CD8-positive, alpha-beta memory T cell (primary cell): ENCODE data around the gene QSOX1. TPM values are rescaled to one million over a fixed set of nuclear protein-coding genes. Genes with fewer than 3 reads are reported as not detected.

Experiments used
- CTCF ChIA-PET: fragments of 350-600 bp; sonication (Branson Sonifier 250); formaldehyde crosslinking; loops from one replicate; lab custom pipeline; 2021; ENCODE audit warnings: antibody characterized with exemption; lab: Charles Lee
- POLR2A ChIA-PET: fragments of 350-600 bp; sonication (Branson Sonifier 250); formaldehyde crosslinking; loops from one replicate; lab custom pipeline; 2021; ENCODE audit warnings: antibody characterized with exemption; lab: Charles Lee
- DNase-seq, 5 donors: peaks; one replicate each; pipeline versions ENCODE4 v3.0.0 to v3.0.0-alpha.2; 2020 to 2022; ENCODE audit warnings: mixed read lengths in 1 of 5
- H3K27ac ChIP-seq: one replicate; pipeline ENCODE4 v1.7.0; 2013; ENCODE audit warnings: low read depth, mild to moderate bottlenecking, low read length, moderate library complexity
- H3K27me3 ChIP-seq: 2 replicates; pipeline ENCODE4 v1.7.0; 2013; ENCODE audit warnings: low read length, mild to moderate bottlenecking; ENCODE audit not compliant: insufficient read depth, poor library complexity, severe bottlenecking
- H3K36me3 ChIP-seq: 2 replicates; pipeline ENCODE4 v1.7.0; 2013; ENCODE audit warnings: mild to moderate bottlenecking, low read length, moderate library complexity; ENCODE audit not compliant: insufficient read depth
- H3K4me1 ChIP-seq: 2 replicates; pipeline ENCODE4 v1.7.0; 2013; ENCODE audit warnings: mild to moderate bottlenecking, low read length, moderate library complexity; ENCODE audit not compliant: insufficient read depth
- H3K4me3 ChIP-seq: 2 replicates; pipeline ENCODE4 v1.7.0; 2013; ENCODE audit warnings: mild to moderate bottlenecking, low read length
- H3K9me3 ChIP-seq: 2 replicates; pipeline ENCODE4 v1.7.0; 2013; ENCODE audit warnings: mild to moderate bottlenecking, low read length
- H3K27ac Mint-ChIP-seq, 8 donors: one replicate each; pipeline ENCODE4 v1.8.0; 2020 to 2021; ENCODE audit warnings: mixed read lengths in 8 of 8, mild to moderate bottlenecking in 6 of 8, inconsistent platforms in 3 of 8, moderate library complexity in 3 of 8
- H3K27me3 Mint-ChIP-seq, 2 donors: one replicate each; pipeline ENCODE4 v1.8.0; 2020 to 2021; ENCODE audit warnings: mixed read lengths in 2 of 2, mild to moderate bottlenecking in 1 of 2, moderate library complexity in 1 of 2
- H3K36me3 Mint-ChIP-seq, 3 donors: one replicate each; pipeline ENCODE4 v1.8.0; 2020 to 2021; ENCODE audit warnings: mixed read lengths in 3 of 3, inconsistent platforms in 1 of 3, mild to moderate bottlenecking in 1 of 3
- H3K4me1 Mint-ChIP-seq, 3 donors: one replicate each; pipeline ENCODE4 v1.8.0; 2020 to 2021; ENCODE audit warnings: mixed read lengths in 3 of 3, inconsistent platforms in 1 of 3, mild to moderate bottlenecking in 1 of 3
- H3K4me3 Mint-ChIP-seq, 7 donors: one replicate each; pipeline ENCODE4 v1.8.0; 2020 to 2021; ENCODE audit warnings: mixed read lengths in 7 of 7, mild to moderate bottlenecking in 6 of 7, moderate library complexity in 4 of 7, inconsistent platforms in 2 of 7
- H3K9me3 Mint-ChIP-seq, 5 donors: one replicate each; pipeline ENCODE4 v1.8.0; 2020 to 2022; ENCODE audit warnings: mixed read lengths in 5 of 5, mild to moderate bottlenecking in 3 of 5, moderate library complexity in 2 of 5, inconsistent platforms in 1 of 5
- polyA plus RNA-seq: library from polyadenylated mRNA; unstranded; fragments of 300-500 nt; fragmentation: Illumina TruSeq; gene quantifications from one replicate; pipeline ENCODE4 v1.2.3, GENCODE V29; 2021
- total RNA-seq, 2 experiments: library from RNA; stranded (reverse); gene quantifications; one replicate each; pipeline ENCODE4 v1.2.3, GENCODE V29; 2021

The QSOX1 gene
- total and polyA plus RNA-seq, 3 experiments from 2014 or later, result 14.2 to 33.3 (median 32.9) TPM

GRCh38 chr1:180158149-180159147, 3.8 kb downstream of the QSOX1 start:
- H3K27ac Mint-ChIP-seq, result peak overlapping the region in 2 of 8 donors; percentile 43 to 62
- POLR2A ChIA-PET, result no interaction called here
- peaks cover 0 to 4% (median 3%) of the 10 kb centered on the region in 3 donors for H3K36me3 Mint-ChIP-seq
- Histone ChIP-seq H3K27me3 (no peaks in the 10 kb centered on the region), H3K27ac (no peak overlapping the region), H3K4me3 (no peak overlapping the region), H3K9me3 (no peaks in the 10 kb centered on the region), H3K4me1 (peaks cover 18% of the 10 kb centered on the region), H3K36me3 (no peaks in the 10 kb centered on the region)
- H3K4me1 Mint-ChIP-seq, result peaks cover 28 to 45% (median 37%) of the 10 kb centered on the region in 3 donors
- CTCF ChIA-PET, result no interaction called here
- DNase-seq, result no peak
- H3K9me3 Mint-ChIP-seq, result no peaks in the 10 kb centered on the region
- H3K4me3 Mint-ChIP-seq, result peak overlapping the region in 1 of 7 donors; percentile 51
- H3K27me3 Mint-ChIP-seq, result no peaks in the 10 kb centered on the region

- peaks cover 0 to 4% (median 4%) of the 10 kb centered on the region in 3 donors for H3K36me3 Mint-ChIP-seq
- H3K27ac Mint-ChIP-seq, result no peak overlapping the region
- ChIA-PET CTCF (no interaction called here), POLR2A (no interaction called here)
- Histone ChIP-seq H3K4me3 (no peak overlapping the region), H3K27me3 (no peaks in the 10 kb centered on the region), H3K36me3 (no peaks in the 10 kb centered on the region), H3K9me3 (no peaks in the 10 kb centered on the region), H3K27ac (no peak overlapping the region), H3K4me1 (peaks cover 11% of the 10 kb centered on the region)
- no peaks in the 10 kb centered on the region for H3K27me3 Mint-ChIP-seq
- no peaks in the 10 kb centered on the region for H3K9me3 Mint-ChIP-seq
- H3K4me1 Mint-ChIP-seq, result peaks cover 23 to 36% (median 25%) of the 10 kb centered on the region in 3 donors
- no peak for DNase-seq
- no peak overlapping the region for H3K4me3 Mint-ChIP-seq
Measured at GRCh38 chr1:180160357-180160756, 5.7 kb downstream of the QSOX1 start.

- Mint-ChIP-seq H3K36me3 (peaks cover 0 to 9% (median 6%) of the 10 kb centered on the region in 3 donors), H3K4me3 (no peak overlapping the region), H3K9me3 (no peaks in the 10 kb centered on the region), H3K4me1 (peaks cover 4 to 11% (median 6%) of the 10 kb centered on the region in 3 donors), H3K27me3 (no peaks in the 10 kb centered on the region), H3K27ac (peak overlapping the region in 1 of 8 donors; percentile 30)
- Histone ChIP-seq H3K9me3 (no peaks in the 10 kb centered on the region), H3K4me3 (no peak overlapping the region), H3K4me1 (no peaks in the 10 kb centered on the region), H3K27me3 (no peaks in the 10 kb centered on the region), H3K36me3 (no peaks in the 10 kb centered on the region), H3K27ac (no peak overlapping the region)
- CTCF ChIA-PET, result no interaction called here
- DNase-seq, result no peak
- POLR2A ChIA-PET, result no interaction called here
Measured at GRCh38 chr1:180163041-180163440, 8.4 kb downstream of the QSOX1 start.

- Mint-ChIP-seq H3K36me3 (peaks cover 0 to 15% (median 4%) of the 10 kb centered on the region in 3 donors), H3K4me1 (peaks cover 0 to 7% (median 3%) of the 10 kb centered on the region in 3 donors), H3K27me3 (no peaks in the 10 kb centered on the region), H3K27ac (peak overlapping the region in 1 of 8 donors; percentile 42), H3K9me3 (no peaks in the 10 kb centered on the region), H3K4me3 (no peak overlapping the region)
- Histone ChIP-seq H3K27ac (no peak overlapping the region), H3K4me3 (no peak overlapping the region), H3K36me3 (no peaks in the 10 kb centered on the region), H3K4me1 (no peaks in the 10 kb centered on the region), H3K27me3 (no peaks in the 10 kb centered on the region), H3K9me3 (no peaks in the 10 kb centered on the region)
- ChIA-PET CTCF (interaction anchor here (1.0 to 1.6 kb wide), 4 partner anchors 10 to 350 kb away, joined by 3 to 5 read pairs (median 4); no protein-coding TSS in a partner anchor), POLR2A (no interaction called here)
- no peak for DNase-seq
Measured at GRCh38 chr1:180165096-180165495, 10.4 kb downstream of the QSOX1 start.

- no peaks in the 10 kb centered on the region for H3K27me3 ChIP-seq
- POLR2A ChIA-PET, result no interaction called here
- H3K36me3 Mint-ChIP-seq, result peaks cover 0 to 15% (median 4%) of the 10 kb centered on the region in 3 donors
- no peak overlapping the region for H3K4me3 ChIP-seq
- no peaks in the 10 kb centered on the region for H3K9me3 ChIP-seq
- DNase-seq, result no peak
- H3K9me3 Mint-ChIP-seq, result no peaks in the 10 kb centered on the region
- H3K36me3 ChIP-seq, result no peaks in the 10 kb centered on the region
- peak overlapping the region in 2 of 8 donors; percentile 35 to 42 for H3K27ac Mint-ChIP-seq
- no peak overlapping the region for H3K27ac ChIP-seq
- H3K4me3 Mint-ChIP-seq, result no peak overlapping the region
- H3K27me3 Mint-ChIP-seq, result no peaks in the 10 kb centered on the region
- CTCF ChIA-PET, result interaction anchor here (1.0 to 1.6 kb wide), 3 partner anchors 10 to 291 kb away, joined by 3 to 5 read pairs (median 4); no protein-coding TSS in a partner anchor
- H3K4me1 ChIP-seq, result no peaks in the 10 kb centered on the region
- peaks cover 0 to 7% (median 3%) of the 10 kb centered on the region in 3 donors for H3K4me1 Mint-ChIP-seq
Measured at GRCh38 chr1:180165509-180166435, 11.1 kb downstream of the QSOX1 start.

GRCh38 chr1:180166436-180166800, 11.7 kb downstream of the QSOX1 start:
- H3K4me3 ChIP-seq, result no peak overlapping the region
- no peak overlapping the region for H3K27ac Mint-ChIP-seq
- H3K36me3 Mint-ChIP-seq, result peaks cover 0 to 15% (median 4%) of the 10 kb centered on the region in 3 donors
- no peaks in the 10 kb centered on the region for H3K4me1 ChIP-seq
- no peaks in the 10 kb centered on the region for H3K27me3 Mint-ChIP-seq
- peaks cover 0 to 7% (median 3%) of the 10 kb centered on the region in 3 donors for H3K4me1 Mint-ChIP-seq
- no peaks in the 10 kb centered on the region for H3K36me3 ChIP-seq
- ChIA-PET CTCF (interaction anchor here (4.9 kb wide), 1 partner anchor 12 kb away, joined by 32 read pairs; no protein-coding TSS in a partner anchor), POLR2A (no interaction called here)
- DNase-seq, result no peak
- no peaks in the 10 kb centered on the region for H3K27me3 ChIP-seq
- no peaks in the 10 kb centered on the region for H3K9me3 Mint-ChIP-seq
- H3K4me3 Mint-ChIP-seq, result no peak overlapping the region
- no peaks in the 10 kb centered on the region for H3K9me3 ChIP-seq
- H3K27ac ChIP-seq, result no peak overlapping the region

GRCh38 chr1:180167021-180167701, 12.5 kb downstream of the QSOX1 start:
- Mint-ChIP-seq H3K27me3 (no peaks in the 10 kb centered on the region), H3K4me3 (no peak overlapping the region), H3K36me3 (peaks cover 0 to 16% (median 4%) of the 10 kb centered on the region in 3 donors), H3K27ac (no peak overlapping the region), H3K9me3 (no peaks in the 10 kb centered on the region), H3K4me1 (peaks cover 0 to 7% (median 3%) of the 10 kb centered on the region in 3 donors)
- no peak for DNase-seq
- H3K27me3 ChIP-seq, result no peaks in the 10 kb centered on the region
- no peak overlapping the region for H3K4me3 ChIP-seq
- POLR2A ChIA-PET, result no interaction called here
- H3K27ac ChIP-seq, result no peak overlapping the region
- CTCF ChIA-PET, result interaction anchor here (1.1 to 4.9 kb wide), 2 partner anchors 11 to 23 kb away, joined by 3 to 32 read pairs; no protein-coding TSS in a partner anchor
- no peaks in the 10 kb centered on the region for H3K9me3 ChIP-seq
- H3K4me1 ChIP-seq, result no peaks in the 10 kb centered on the region
- H3K36me3 ChIP-seq, result no peaks in the 10 kb centered on the region
